ENCODE results near the gene YY1. TPM values are rescaled to one million over a fixed set of nuclear protein-coding genes. Genes with fewer than 3 reads are reported as not detected.

Gene YY1
- total RNA-seq, 1 experiment from 2014 or later = 44.4 TPM

DNA sequence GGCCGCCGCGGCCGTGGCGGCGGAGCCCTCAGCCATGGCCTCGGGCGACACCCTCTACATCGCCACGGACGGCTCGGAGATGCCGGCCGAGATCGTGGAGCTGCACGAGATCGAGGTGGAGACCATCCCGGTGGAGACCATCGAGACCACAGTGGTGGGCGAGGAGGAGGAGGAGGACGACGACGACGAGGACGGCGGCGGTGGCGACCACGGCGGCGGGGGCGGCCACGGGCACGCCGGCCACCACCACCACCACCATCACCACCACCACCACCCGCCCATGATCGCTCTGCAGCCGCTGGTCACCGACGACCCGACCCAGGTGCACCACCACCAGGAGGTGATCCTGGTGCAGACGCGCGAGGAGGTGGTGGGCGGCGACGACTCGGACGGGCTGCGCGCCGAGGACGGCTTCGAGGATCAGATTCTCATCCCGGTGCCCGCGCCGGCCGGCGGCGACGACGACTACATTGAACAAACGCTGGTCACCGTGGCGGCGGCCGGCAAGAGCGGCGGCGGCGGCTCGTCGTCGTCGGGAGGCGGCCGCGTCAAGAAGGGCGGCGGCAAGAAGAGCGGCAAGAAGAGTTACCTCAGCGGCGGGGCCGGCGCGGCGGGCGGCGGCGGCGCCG lies 381 bp downstream of the YY1 start:
- in situ Hi-C loops (cut with HindIII; ENCODE audit: low pct_unique_long_range_greater_than_20kb, low sequenced_read_pairs) = no loop called here
- peak; percentile 40 for DNase-seq (ENCODE audit: low read depth)

DNA sequence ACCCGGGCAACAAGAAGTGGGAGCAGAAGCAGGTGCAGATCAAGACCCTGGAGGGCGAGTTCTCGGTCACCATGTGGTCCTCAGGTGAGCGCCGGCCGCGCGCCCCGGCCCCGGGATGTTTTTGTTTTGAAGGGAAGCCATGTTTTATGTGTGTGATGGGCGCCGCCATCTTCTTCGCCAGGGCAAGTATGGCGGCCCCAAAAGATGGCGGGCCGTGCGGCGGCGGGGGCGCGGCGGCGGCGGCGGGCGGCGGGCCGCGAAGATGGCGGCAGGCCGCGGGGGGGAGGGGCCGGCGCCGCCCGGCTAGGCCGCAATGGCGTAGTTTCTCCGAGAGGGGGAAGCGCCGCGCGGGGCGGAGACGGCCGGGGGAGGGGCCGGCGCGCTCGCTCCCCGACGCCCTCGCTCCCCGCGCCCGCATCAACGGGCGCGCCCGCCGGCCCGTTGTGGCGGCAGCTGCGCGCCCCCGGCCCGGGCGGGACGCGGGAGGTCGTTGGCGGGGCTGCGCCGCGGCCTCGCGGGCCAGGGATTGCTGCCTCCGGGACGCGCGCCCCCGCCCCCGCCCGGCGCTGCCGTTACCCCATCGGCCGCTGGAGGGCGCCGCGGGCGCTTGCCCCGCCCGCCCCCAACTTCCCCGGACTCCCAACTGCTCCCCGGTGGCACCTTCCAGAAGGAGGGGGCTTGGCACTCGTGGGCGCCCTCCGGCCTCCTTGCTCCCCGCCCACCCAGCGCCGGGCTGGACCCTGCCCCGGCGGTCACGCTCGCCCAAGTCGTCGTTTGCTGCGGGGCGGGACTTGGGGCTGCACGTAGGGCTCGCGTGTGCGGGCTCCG lies 1.1 kb downstream of the YY1 start:
- DNase-seq (ENCODE audit: low read depth) = peak; percentile 90
- in situ Hi-C loops (cut with HindIII; ENCODE audit: low pct_unique_long_range_greater_than_20kb, low sequenced_read_pairs) = no loop called here

DNA sequence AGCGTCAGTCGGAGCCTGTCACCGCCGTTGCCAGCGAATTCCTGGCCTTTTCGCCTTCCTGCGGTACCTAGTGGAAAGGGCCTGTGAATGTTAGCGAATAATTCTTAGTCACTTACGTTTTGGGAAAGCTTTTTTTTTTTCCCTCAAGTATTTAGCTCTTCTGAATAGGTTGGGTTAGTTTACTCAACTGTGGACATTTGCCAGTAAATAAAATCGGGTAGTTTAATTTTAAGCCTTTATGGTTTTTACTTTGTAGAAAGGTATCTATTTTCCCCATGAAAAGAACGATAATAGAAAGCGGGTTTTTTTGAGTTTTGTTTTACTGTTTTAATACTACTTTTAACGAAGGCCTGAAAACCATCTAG lies 1.7 kb downstream of the YY1 start:
- DNase-seq (ENCODE audit: low read depth) = no peak
- in situ Hi-C loops (cut with HindIII; ENCODE audit: low pct_unique_long_range_greater_than_20kb, low sequenced_read_pairs) = no loop called here

DNA sequence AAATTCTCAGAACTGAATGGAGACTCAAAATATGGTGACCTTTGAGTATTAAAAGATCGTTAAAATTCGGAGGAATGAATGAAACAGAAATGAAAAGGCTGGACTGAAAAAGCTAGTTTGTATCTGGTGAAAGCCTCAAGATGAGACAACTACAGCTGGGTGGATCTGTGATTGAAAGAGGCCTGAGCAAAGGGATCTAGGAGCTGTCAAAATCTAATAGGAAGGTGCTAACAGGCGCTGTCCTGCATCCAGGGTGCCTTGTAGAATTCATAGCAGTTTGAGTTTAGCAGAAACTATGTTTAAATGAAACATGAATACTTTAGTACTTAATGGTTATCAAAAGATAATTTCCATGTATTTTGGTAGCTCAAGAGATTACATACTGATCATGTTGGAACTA lies 2.3 kb downstream of the YY1 start:
- in situ Hi-C loops (cut with HindIII; ENCODE audit: low pct_unique_long_range_greater_than_20kb, low sequenced_read_pairs) = no loop called here
- DNase-seq (ENCODE audit: low read depth) = no peak

DNA sequence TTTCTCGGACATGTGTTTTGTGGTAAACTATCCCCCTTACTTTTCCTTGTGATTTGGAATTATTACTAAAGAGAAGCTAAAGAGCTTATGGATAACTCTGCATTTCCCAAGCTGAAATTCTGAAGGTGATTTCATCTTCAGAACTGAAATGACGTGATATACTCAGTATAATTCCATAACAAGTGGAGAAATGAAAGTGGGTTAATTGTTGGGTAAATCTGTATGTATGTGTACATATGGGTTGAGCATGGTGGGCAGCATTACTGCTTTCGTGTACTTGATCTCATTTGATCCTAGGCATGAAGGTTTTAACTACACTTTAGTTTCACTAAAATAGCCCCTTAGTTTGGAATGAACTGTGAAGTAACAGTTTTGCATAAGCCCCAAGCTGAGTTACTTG lies 4.1 kb downstream of the YY1 start:
- in situ Hi-C loops (cut with HindIII; ENCODE audit: low pct_unique_long_range_greater_than_20kb, low sequenced_read_pairs) = no loop called here
- DNase-seq (ENCODE audit: low read depth) = no peak

DNA sequence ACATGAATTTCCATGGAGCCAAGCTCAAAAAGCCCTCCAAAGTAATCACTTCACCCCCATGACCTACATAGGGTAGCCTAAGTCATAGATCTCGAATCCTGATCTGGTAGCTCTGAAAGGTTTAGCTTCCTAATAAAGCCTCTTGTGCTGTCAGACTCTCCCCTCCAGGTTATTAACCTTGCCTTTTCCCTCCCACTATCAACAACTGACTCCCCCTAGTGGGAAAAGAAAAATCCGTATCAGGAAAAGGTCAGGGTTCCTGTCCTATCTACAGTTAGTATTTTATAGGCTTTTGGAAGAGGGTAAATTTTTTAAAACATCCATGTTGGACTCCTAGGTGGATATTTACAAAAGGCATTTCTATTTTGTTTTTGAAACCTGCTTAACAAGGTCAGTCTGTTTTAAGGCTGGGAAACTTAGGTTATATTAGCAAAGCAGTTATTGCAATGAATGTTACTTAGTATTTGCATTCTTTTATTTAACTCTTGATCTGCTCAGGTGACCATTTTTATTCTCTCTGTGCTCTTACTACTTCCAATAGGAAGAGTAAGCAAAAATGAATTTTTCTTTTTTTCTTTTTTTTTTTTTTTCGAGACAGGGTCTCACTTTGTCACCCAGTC lies 8.0 kb downstream of the YY1 start:
- in situ Hi-C loops (cut with HindIII; ENCODE audit: low pct_unique_long_range_greater_than_20kb, low sequenced_read_pairs) = no loop called here
- peak; percentile 59 for DNase-seq (ENCODE audit: low read depth)

DNA sequence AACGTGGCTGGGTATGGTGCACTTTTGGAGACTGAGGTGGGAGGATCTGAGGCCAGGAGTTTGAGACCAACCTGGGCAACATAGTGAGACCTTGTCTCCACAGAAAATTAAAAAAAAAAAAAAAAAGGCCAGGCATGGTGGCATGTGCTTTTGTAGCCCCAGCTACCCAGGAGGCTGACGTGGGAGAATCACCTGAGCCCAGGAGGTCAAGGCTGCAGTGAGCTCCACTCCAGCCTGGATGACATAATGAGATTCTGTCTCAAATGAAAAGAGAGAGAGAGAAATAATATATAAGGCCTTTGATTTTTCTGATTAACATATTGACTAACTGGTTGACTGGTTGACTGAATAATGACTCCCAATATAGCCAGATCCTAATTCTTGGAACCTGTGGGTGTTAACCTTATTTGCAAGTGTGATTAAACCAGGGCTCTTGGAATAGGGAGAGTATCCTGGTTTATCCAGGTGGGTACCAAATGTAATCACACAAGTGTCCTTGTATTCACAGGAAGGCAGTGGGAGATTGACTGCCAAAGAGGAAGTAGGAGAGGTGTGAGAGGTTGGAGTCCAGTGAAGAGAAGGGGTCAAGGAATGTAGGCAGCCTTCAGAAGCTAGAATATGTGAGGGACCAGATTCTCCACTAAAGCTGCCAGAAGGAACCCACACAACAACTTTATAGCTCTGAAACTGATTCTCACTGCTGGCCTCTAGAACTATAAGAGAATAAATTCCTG lies 12.0 kb downstream of the YY1 start:
- in situ Hi-C loops (cut with HindIII; ENCODE audit: low pct_unique_long_range_greater_than_20kb, low sequenced_read_pairs) = no loop called here
- no peak for DNase-seq (ENCODE audit: low read depth)

DNA sequence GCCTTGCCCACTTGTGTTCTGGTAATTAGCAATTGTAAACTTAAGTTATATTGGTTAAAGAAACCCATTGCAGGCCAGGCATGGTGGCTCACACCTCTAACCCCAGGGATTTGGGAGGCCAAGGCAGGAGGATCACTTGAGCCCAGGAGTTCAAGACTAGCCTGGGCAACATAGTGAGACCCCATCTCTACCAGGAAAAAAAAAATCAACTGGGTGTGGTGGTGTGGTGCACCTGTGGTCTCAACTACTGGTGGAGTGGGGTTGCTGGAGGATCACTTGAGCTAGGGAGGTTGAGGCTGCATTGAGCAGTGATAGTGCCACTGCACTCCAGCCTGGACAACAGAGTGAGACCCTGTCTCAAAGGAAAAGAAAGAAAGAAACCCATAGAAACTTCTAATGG lies 13.7 kb downstream of the YY1 start:
- no peak for DNase-seq (ENCODE audit: low read depth)
- in situ Hi-C loops (cut with HindIII; ENCODE audit: low pct_unique_long_range_greater_than_20kb, low sequenced_read_pairs) = no loop called here

DNA sequence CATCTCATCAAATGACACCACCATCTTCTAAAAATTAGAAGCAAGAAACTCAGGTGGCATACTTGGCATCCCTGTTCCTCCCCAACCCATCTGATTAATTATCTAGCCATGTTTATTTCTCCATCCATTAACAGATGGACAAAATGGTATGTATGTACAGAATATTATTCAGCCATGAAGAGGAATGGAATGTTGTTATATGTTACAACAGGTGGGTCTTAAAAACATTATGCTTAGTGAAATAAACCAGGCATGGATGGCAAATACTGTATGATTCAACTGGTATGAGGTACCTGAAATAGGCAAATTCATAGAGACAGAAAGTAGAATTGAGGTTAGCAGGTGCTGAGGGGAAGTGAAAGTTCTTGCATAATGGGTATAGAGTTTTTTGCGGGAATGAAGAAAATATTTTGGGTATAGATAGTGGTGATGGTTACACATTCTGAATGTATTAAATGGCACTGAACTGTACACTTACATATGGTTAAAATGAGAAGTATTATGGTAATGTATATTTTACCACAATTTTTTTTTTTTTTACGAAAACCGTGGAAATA lies 17.5 kb downstream of the YY1 start:
- in situ Hi-C loops (cut with HindIII; ENCODE audit: low pct_unique_long_range_greater_than_20kb, low sequenced_read_pairs) = no loop called here
- DNase-seq (ENCODE audit: low read depth) = no peak

DNA sequence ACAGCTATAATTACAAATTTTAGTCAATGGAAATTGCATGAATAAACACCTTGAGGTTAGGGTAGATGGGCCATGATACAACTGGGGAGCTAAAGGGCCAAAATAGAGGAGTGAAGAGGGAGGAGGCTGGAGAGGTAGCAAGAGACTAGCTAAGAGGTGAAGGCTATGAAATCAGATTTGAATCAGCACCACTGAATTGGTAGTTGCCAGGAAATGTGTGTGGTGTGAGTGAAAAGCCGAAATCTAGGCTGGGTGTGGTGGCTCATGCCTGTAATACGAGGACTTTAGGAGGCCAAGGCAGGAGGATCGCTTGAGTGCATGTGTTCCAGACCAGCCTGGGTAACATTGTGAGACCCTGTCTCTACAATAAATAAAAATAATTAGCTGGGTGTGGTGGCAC lies 22.7 kb downstream of the YY1 start:
- DNase-seq (ENCODE audit: low read depth) = no peak
- in situ Hi-C loops (cut with HindIII; ENCODE audit: low pct_unique_long_range_greater_than_20kb, low sequenced_read_pairs) = no loop called here

DNA sequence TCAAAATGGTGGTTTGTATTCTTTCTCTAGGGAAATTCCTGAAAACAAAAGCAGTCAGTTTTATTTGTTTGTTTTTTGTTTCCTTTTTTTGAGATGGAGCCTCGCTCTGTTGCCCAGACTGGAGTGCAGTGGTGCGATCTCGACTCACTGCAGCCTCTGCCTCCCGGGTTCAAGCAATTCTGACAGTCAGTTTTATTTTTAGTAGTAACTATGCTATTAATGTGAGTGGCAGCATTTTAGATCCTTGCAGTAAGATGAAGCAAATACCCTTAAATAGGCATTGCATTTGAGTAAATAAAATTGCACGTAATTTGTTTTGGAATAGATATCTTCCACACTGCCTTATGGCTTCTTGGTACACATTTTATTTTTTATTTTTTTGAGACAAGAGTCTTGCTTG lies 23.6 kb downstream of the YY1 start:
- in situ Hi-C loops (cut with HindIII; ENCODE audit: low pct_unique_long_range_greater_than_20kb, low sequenced_read_pairs) = no loop called here
- no peak for DNase-seq (ENCODE audit: low read depth)

DNA sequence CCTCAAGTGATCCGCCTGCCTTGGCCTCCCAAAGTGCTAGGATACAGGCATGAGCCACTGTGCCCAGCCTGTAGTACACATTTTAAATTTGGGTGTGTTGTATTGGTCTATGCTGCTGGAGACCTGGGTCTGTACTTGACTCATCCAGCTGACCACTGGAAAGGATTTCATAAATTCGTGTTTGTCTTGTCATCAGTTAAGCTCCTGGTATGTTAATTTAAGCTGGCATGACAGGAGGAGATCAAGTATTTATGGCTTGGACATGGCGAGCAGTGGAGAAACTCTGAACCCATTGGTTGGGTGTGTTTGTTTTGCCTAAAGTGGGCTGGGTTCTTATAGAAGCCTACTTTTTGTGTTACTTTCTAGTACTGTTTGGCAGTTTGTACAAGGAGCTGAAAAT lies 24.2 kb downstream of the YY1 start:
- DNase-seq (ENCODE audit: low read depth) = no peak
- in situ Hi-C loops (cut with HindIII; ENCODE audit: low pct_unique_long_range_greater_than_20kb, low sequenced_read_pairs) = no loop called here

DNA sequence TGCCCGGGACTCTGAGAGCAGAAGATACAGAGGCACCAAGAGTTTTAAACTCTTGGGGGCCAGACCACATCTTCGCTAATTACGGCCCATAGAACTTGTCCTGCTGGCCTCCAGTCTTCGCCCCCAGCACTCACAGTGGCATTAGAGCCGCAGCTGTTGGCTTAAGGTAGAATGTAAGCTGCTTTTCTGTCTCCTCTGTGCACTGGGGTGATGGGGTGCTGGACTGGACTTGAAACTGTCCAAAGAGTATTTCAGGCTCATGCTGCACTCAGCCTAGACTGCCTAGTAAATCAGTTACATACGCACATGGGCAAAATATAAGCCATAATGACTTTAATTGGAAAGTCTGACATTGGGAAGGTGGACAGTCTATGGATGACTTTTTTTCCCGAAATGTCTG lies 29.0 kb downstream of the YY1 start:
- DNase-seq (ENCODE audit: low read depth) = no peak
- in situ Hi-C loops (cut with HindIII; ENCODE audit: low pct_unique_long_range_greater_than_20kb, low sequenced_read_pairs) = no loop called here

DNA sequence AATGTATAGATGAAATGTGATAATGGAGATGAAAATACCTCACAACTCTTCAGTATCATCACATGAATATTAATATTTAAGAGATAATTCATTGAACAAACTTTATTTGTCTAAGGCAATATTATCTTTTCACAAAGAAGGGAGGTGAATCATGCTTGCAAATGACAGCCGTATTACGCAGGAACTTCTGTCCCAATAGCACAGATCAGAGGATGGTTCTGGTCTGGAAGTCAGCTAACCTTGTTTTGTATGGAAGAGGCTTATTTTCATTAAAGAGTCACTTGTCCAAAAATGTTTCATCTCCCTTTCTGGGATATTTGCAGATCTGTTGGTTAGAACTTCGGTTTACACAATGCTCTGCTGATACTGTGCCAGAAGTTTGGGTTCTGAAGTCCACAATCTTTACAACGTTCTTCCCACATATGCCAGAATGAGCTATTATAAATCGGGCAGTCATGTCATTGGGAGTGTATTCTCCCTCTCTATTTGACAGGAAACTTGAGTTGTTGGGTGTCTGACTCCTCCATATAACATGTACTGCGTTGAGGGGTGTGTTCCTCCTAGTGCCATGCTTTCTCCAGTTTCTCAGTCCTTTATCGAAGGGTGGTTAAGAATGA lies 29.8 kb downstream of the YY1 start:
- in situ Hi-C loops (cut with HindIII; ENCODE audit: low pct_unique_long_range_greater_than_20kb, low sequenced_read_pairs) = no loop called here
- no peak for DNase-seq (ENCODE audit: low read depth)

DNA sequence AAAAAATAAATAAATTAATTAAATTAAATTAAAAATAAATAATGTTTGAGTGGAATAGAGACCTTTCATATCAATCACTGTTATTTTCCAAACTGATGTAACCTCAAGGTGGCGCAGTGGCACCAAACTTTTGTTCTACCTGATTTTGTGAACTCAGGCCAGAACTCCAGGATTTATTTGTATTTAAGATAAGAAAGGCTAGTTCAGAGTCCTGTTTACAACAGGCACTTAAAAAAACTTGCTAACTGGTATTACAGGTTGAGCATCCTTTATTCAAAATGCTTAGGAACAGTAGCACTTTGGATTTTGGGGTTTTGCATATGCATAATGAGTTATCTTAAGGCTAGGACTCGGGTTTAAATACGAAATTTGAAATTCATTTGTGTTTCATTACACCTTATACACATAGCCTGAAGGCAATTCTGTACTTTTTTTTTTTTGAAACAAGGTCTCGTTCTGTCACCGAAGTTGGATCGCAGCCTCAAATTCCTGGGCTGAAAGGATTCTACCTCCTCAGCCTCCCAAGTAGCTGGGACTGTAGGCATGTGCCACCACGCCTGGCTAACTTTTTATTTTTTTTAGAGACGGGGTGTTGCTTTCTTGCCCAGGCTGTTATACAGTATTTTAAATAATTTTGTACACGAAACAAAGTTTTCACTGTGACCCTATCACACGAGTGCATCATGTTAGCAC lies 32.4 kb downstream of the YY1 start:
- DNase-seq (ENCODE audit: low read depth) = no peak
- in situ Hi-C loops (cut with HindIII; ENCODE audit: low pct_unique_long_range_greater_than_20kb, low sequenced_read_pairs) = no loop called here

DNA sequence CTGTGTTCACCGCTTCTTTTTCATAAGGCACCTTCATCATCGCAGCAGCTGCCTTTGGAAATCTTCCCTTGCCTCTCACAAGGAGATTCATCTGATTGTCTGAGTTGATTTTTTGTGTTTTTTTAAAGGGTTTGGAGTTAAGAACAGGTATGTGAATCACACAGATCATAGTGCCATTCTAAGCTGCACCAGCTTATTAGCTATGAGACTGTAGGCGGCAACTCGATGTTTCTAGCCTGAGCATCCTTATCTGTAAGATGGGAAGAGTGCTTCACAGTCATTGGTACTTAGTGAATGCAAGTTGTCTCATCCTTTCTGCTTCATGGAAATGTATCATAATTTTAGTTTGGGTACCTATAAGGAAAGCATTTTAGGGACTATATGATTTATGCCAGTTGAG lies 35.3 kb downstream of the YY1 start:
- in situ Hi-C loops (cut with HindIII; ENCODE audit: low pct_unique_long_range_greater_than_20kb, low sequenced_read_pairs) = no loop called here
- DNase-seq (ENCODE audit: low read depth) = no peak

DNA sequence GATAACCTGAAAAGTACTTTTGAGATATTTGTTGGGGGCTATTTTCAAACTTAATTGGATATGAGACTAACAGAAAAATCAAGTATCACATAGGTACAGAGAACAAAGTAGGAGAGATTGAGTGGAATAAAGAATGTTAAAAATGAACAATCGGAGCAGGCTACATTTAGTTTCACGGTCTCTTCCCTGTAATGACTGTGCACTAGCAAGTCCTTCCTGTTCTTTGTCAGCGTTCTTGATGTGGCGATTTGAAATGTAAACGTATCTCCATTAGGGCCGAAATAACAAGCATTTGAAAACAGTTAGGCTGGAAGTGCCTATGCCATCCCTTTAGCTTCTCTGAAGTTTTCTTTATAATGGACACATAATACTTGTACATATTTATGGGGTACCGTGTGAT lies 36.3 kb downstream of the YY1 start:
- DNase-seq (ENCODE audit: low read depth) = no peak
- in situ Hi-C loops (cut with HindIII; ENCODE audit: low pct_unique_long_range_greater_than_20kb, low sequenced_read_pairs) = no loop called here

DNA sequence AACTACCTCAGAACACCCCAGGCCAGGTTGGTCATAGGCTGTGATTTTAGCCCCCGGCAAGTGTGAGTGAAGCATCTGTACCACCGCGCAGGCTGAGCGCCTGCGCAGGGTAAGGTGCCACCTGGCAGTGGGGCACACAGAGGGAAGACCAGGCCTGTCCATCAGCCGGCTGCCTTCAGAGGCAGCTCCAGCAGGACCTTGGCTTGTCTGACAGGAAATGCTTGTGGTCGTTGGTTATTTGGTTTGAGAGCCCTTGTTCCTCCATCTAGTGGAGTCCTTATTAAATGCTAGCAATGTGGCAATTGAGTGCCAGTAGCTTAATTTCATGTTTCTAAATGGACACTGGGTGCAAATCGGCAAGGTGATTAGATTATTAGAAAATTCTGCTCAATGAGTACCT lies 39.8 kb downstream of the YY1 start:
- in situ Hi-C loops (cut with HindIII; ENCODE audit: low pct_unique_long_range_greater_than_20kb, low sequenced_read_pairs) = no loop called here
- DNase-seq (ENCODE audit: low read depth) = no peak
